Parathyroid adenoma (tissue), 2 donors: Measurements from ENCODE around the gene RASGEF1C.

Experiments
- H2AFZ ChIP-seq: fragments of 300-600 bp; sonication (generic); one replicate; pipeline ENCODE4 v1.7.0; 2017; ENCODE audit warnings: antibody characterized with exemption, mild to moderate bottlenecking
- H3K27ac ChIP-seq: fragments of 300-600 bp; sonication (generic); one replicate; pipeline ENCODE4 v1.7.0; 2017
- H3K27me3 ChIP-seq: fragments of 300-600 bp; sonication (generic); one replicate; pipeline ENCODE4 v1.7.0; 2017; ENCODE audit warnings: low read length; ENCODE audit not compliant: control insufficient read depth, insufficient read depth
- H3K36me3 ChIP-seq: fragments of 300-600 bp; sonication (generic); one replicate; pipeline ENCODE4 v1.7.0; 2017; ENCODE audit warnings: low read length; ENCODE audit not compliant: control insufficient read depth, insufficient read depth
- H3K4me1 ChIP-seq: fragments of 300-600 bp; sonication (generic); one replicate; pipeline ENCODE4 v1.7.0; 2017; ENCODE audit warnings: control low read depth
- H3K4me2 ChIP-seq: fragments of 300-600 bp; sonication (generic); one replicate; pipeline ENCODE4 v1.7.0; 2017; ENCODE audit warnings: low read length
- H3K4me3 ChIP-seq: fragments of 300-600 bp; sonication (generic); one replicate; pipeline ENCODE4 v1.7.0; 2017; ENCODE audit warnings: low read depth, low read length
- H3K79me2 ChIP-seq: fragments of 300-600 bp; sonication (generic); one replicate; pipeline ENCODE4 v1.7.0; 2017; ENCODE audit warnings: control low read depth
- H3K9ac ChIP-seq: fragments of 300-600 bp; sonication (generic); one replicate; pipeline ENCODE4 v1.7.0; 2017; ENCODE audit warnings: mild to moderate bottlenecking
- H3K9me3 ChIP-seq: fragments of 300-600 bp; sonication (generic); one replicate; pipeline ENCODE4 v1.7.0; 2017; ENCODE audit warnings: low read length; ENCODE audit not compliant: control insufficient read depth
- TF ChIP-seq, protein P1 (sequence below): fragments of 300-600 bp; sonication (generic); IDR thresholded peaks from one replicate; pipeline ENCODE4 v1.7.0; 2017; ENCODE audit warnings: antibody characterized with exemption, mild to moderate bottlenecking
- donor health status: primary hyperparathyroidism.

The RASGEF1C gene

GRCh38 chr5:180233729-180234128 lies 24.7 kb upstream of the RASGEF1C start:
- H3K27me3 ChIP-seq, result no peaks in the 10 kb centered on the region
- no peaks in the 10 kb centered on the region for H3K36me3 ChIP-seq

GRCh38 chr5:180230017-180230416 lies 21.0 kb upstream of the RASGEF1C start:
- H3K9ac ChIP-seq, result no peak overlapping the region
- H3K4me1 ChIP-seq, result no peaks in the 10 kb centered on the region
- no peak overlapping the region for H2AFZ ChIP-seq
- H3K4me3 ChIP-seq, result no peak overlapping the region
- H3K36me3 ChIP-seq, result no peaks in the 10 kb centered on the region
- no peaks in the 10 kb centered on the region for H3K27me3 ChIP-seq
- H3K4me2 ChIP-seq, result no peak overlapping the region
- H3K27ac ChIP-seq, result no peak overlapping the region
- no peaks in the 10 kb centered on the region for H3K79me2 ChIP-seq
- TF ChIP-seq, protein P1, sequence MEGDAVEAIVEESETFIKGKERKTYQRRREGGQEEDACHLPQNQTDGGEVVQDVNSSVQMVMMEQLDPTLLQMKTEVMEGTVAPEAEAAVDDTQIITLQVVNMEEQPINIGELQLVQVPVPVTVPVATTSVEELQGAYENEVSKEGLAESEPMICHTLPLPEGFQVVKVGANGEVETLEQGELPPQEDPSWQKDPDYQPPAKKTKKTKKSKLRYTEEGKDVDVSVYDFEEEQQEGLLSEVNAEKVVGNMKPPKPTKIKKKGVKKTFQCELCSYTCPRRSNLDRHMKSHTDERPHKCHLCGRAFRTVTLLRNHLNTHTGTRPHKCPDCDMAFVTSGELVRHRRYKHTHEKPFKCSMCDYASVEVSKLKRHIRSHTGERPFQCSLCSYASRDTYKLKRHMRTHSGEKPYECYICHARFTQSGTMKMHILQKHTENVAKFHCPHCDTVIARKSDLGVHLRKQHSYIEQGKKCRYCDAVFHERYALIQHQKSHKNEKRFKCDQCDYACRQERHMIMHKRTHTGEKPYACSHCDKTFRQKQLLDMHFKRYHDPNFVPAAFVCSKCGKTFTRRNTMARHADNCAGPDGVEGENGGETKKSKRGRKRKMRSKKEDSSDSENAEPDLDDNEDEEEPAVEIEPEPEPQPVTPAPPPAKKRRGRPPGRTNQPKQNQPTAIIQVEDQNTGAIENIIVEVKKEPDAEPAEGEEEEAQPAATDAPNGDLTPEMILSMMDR, result no peak
- no peaks in the 10 kb centered on the region for H3K9me3 ChIP-seq

More at GRCh38 chr5:180233729-180234128, 24.7 kb upstream of the RASGEF1C start:
- H3K9me3 ChIP-seq, result no peaks in the 10 kb centered on the region
- H3K4me3 ChIP-seq, result no peak overlapping the region
- TF ChIP-seq, protein P1, result no peak
- no peak overlapping the region for H3K9ac ChIP-seq
- no peaks in the 10 kb centered on the region for H3K79me2 ChIP-seq
- H3K27ac ChIP-seq, result no peak overlapping the region
- no peak overlapping the region for H3K4me2 ChIP-seq
- no peaks in the 10 kb centered on the region for H3K4me1 ChIP-seq
- no peak overlapping the region for H2AFZ ChIP-seq

- no peak overlapping the region for H3K9ac ChIP-seq
- H3K4me2 ChIP-seq, result no peak overlapping the region
- no peaks in the 10 kb centered on the region for H3K27me3 ChIP-seq
- TF ChIP-seq, protein P1, result no peak
- no peaks in the 10 kb centered on the region for H3K36me3 ChIP-seq
- H3K4me3 ChIP-seq, result no peak overlapping the region
- H3K9me3 ChIP-seq, result no peaks in the 10 kb centered on the region
- H2AFZ ChIP-seq, result no peak overlapping the region
- no peaks in the 10 kb centered on the region for H3K79me2 ChIP-seq
- H3K4me1 ChIP-seq, result no peaks in the 10 kb centered on the region
- no peak overlapping the region for H3K27ac ChIP-seq
Observed at GRCh38 chr5:180222056-180222455, 13.0 kb upstream of the RASGEF1C start.

GRCh38 chr5:180217797-180218196 lies 8.8 kb upstream of the RASGEF1C start:
- Histone ChIP-seq H3K27me3 (no peaks in the 10 kb centered on the region), H2AFZ (no peak overlapping the region), H3K27ac (no peak overlapping the region), H3K9ac (no peak overlapping the region), H3K79me2 (no peaks in the 10 kb centered on the region), H3K4me1 (no peaks in the 10 kb centered on the region), H3K36me3 (no peaks in the 10 kb centered on the region), H3K9me3 (no peaks in the 10 kb centered on the region), H3K4me3 (no peak overlapping the region), H3K4me2 (no peak overlapping the region)
- TF ChIP-seq, protein P1, result no peak

GRCh38 chr5:180216646-180217171 lies 7.7 kb upstream of the RASGEF1C start:
- Histone ChIP-seq H3K27me3 (no peaks in the 10 kb centered on the region), H3K79me2 (no peaks in the 10 kb centered on the region), H3K27ac (no peak overlapping the region), H3K36me3 (no peaks in the 10 kb centered on the region), H3K4me1 (no peaks in the 10 kb centered on the region), H3K4me2 (no peak overlapping the region), H3K4me3 (no peak overlapping the region), H3K9me3 (no peaks in the 10 kb centered on the region), H3K9ac (no peak overlapping the region), H2AFZ (no peak overlapping the region)
- TF ChIP-seq, protein P1, result no peak
